Measurements from ENCODE around the gene ARHGAP19.

The ARHGAP19 gene

DNA sequence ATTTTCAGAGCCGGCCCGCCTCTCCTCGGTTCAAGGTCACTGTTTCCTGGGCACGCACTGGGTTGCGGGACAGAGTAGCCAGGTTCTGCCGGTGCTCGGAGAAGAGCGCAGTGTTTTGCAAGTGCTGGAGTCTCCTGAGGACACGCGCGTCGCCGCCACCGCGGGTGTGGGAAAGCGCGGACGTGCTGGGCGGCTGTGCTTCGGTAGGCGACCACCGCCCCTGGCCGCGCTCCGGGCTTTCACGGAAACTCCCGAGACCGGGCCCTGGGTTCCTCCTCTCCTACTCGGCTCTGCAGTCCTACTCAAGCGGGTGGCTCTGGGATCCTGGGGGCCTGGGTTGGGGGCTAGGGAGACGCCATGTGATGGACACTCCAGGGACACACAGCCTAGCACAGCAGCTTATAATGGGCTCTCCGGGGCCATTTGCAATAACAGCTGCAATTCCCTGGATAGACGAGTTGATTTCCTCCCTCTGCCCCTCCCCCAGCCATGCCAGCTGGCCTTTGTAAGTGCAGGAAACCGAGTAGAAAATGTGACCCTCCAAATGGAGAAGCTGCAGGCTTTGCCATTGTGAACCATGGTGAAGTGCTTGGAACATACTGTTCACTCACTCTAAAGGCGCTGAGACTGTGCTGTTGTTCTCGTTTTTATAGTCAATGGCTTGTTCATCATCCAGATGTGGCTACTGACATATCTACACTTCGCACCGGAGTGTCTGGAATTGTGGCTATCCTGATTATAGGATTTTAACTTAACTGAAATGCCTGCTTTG is 28.8 kb upstream of the ARHGAP19 start:
- H2AFZ ChIP-seq (ENCODE audit: low read depth, low read length, severe bottlenecking): no peak overlapping the region
- H3K27me3 ChIP-seq (ENCODE audit: low read length): no peaks in the 10 kb centered on the region
- no peaks in the 10 kb centered on the region for H3K9me3 ChIP-seq (ENCODE audit: insufficient read depth, low read length)
- H3K9ac ChIP-seq (ENCODE audit: low read length): no peak overlapping the region
- H4K20me1 ChIP-seq (ENCODE audit: low read depth, low read length): no peaks in the 10 kb centered on the region
- H3K4me3 ChIP-seq (ENCODE audit: insufficient read depth, low read length, poor library complexity, severe bottlenecking): no peak overlapping the region
- no peak for TF ChIP-seq EZH2phosphoT487 (conservative IDR thresholded peaks at IDR 0.05; ENCODE audit: low read length)
- TF ChIP-seq, protein P1, sequence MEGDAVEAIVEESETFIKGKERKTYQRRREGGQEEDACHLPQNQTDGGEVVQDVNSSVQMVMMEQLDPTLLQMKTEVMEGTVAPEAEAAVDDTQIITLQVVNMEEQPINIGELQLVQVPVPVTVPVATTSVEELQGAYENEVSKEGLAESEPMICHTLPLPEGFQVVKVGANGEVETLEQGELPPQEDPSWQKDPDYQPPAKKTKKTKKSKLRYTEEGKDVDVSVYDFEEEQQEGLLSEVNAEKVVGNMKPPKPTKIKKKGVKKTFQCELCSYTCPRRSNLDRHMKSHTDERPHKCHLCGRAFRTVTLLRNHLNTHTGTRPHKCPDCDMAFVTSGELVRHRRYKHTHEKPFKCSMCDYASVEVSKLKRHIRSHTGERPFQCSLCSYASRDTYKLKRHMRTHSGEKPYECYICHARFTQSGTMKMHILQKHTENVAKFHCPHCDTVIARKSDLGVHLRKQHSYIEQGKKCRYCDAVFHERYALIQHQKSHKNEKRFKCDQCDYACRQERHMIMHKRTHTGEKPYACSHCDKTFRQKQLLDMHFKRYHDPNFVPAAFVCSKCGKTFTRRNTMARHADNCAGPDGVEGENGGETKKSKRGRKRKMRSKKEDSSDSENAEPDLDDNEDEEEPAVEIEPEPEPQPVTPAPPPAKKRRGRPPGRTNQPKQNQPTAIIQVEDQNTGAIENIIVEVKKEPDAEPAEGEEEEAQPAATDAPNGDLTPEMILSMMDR (IDR thresholded peaks at IDR 0.05; ENCODE audit: insufficient read depth, low read length, poor library complexity, severe bottlenecking): no peak
- H3K36me3 ChIP-seq (ENCODE audit: low read length): no peaks in the 10 kb centered on the region
- peak overlapping the region; percentile 79 for H3K4me2 ChIP-seq (ENCODE audit: low read depth, low read length, poor library complexity, severe bottlenecking)
- no peaks in the 10 kb centered on the region for H3K79me2 ChIP-seq (ENCODE audit: insufficient read depth, low read length)
- no peak overlapping the region for H3K27ac ChIP-seq (ENCODE audit: low read depth, low read length)
- 0 out of 2 replicates have a peak, but pooled peaks cover 2% of the 10 kb centered on the region for H3F3A ChIP-seq (ENCODE audit: insufficient read depth)
- no peaks in the 10 kb centered on the region for H3K9me2 ChIP-seq (replicated peaks; ENCODE audit: insufficient read depth, low read length)

DNA sequence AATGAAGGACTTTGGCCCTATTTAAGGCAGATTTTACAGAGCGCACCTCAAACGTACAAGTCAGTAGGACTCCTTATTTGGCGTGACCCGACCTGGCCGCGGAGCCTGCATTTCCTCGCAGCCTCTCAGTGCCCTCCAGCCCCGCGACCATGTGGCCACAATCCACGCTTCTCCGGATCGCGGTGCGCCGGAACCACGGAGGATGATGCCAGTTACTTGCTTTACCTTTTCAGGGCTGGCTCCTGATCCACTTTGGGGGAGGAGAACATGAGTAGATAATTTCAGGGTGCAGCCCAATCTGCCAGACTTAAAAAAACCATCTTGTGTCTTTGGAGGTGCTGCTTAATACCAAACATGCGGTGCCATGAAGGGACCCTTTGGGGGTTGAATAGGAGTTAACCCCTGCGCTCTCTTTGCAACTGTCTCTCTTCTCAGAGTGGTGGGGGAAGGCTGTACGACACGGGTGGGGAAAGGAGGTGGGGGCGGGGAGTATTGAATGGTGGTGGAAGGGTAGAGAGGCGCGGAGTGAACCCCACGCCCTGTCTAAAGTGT is 28.1 kb upstream of the ARHGAP19 start:
- H3K9ac ChIP-seq (ENCODE audit: low read length): peak overlapping the region; percentile 68; the same call in 1 of the 2 replicates
- H3K4me2 ChIP-seq (ENCODE audit: low read depth, low read length, poor library complexity, severe bottlenecking): peak overlapping the region; percentile 79
- H3K27me3 ChIP-seq (ENCODE audit: low read length): no peaks in the 10 kb centered on the region
- H3K9me2 ChIP-seq (replicated peaks; ENCODE audit: insufficient read depth, low read length): no peaks in the 10 kb centered on the region
- peak overlapping the region; percentile 34 for H2AFZ ChIP-seq (ENCODE audit: low read depth, low read length, severe bottlenecking)
- no peaks in the 10 kb centered on the region for H3K36me3 ChIP-seq (ENCODE audit: low read length)
- peak overlapping the region; percentile 76 for H3K4me3 ChIP-seq (ENCODE audit: insufficient read depth, low read length, poor library complexity, severe bottlenecking)
- 0 out of 2 replicates have a peak, but pooled peaks cover 2% of the 10 kb centered on the region for H3F3A ChIP-seq (ENCODE audit: insufficient read depth)
- no peaks in the 10 kb centered on the region for H4K20me1 ChIP-seq (ENCODE audit: low read depth, low read length)
- TF ChIP-seq EZH2phosphoT487 (conservative IDR thresholded peaks at IDR 0.05; ENCODE audit: low read length): no peak
- TF ChIP-seq, protein P1 (IDR thresholded peaks at IDR 0.05; ENCODE audit: insufficient read depth, low read length, poor library complexity, severe bottlenecking): no peak
- H3K27ac ChIP-seq (ENCODE audit: low read depth, low read length): no peak overlapping the region
- no peaks in the 10 kb centered on the region for H3K9me3 ChIP-seq (ENCODE audit: insufficient read depth, low read length)
- no peaks in the 10 kb centered on the region for H3K79me2 ChIP-seq (ENCODE audit: insufficient read depth, low read length)

DNA sequence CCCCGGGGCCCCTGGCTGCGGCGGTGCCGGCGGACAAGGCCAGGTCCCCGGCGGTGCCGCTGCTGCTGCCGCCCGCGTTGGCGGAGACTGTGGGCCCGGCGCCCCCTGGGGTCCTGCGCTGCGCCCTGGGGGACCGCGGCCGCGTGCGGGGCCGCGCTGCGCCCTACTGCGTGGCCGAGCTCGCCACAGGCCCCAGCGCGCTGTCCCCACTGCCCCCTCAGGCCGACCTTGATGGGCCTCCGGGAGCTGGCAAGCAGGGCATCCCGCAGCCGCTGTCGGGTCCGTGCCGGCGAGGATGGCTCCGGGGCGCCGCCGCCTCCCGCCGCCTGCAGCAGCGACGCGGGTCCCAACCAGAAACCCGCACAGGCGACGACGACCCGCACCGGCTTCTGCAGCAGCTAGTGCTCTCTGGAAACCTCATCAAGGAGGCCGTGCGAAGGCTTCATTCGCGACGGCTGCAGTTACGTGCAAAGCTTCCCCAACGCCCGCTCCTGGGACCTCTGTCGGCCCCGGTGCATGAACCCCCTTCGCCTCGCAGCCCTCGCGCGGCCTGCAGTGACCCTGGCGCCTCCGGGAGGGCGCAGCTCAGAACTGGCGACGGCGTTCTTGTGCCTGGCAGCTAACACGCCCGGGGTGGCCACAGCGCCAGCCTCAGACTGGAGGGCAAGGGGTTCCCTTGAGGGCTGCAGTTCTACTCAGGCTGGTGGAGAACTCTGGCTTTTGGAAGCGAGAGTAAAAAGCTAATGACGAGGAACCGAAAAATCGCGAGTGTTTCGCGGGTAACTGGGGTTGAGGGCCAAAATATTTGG is 27.4 kb upstream of the ARHGAP19 start:
- TF ChIP-seq, protein P1 (IDR thresholded peaks at IDR 0.05; ENCODE audit: insufficient read depth, low read length, poor library complexity, severe bottlenecking): no peak
- TF ChIP-seq EZH2phosphoT487 (conservative IDR thresholded peaks at IDR 0.05; ENCODE audit: low read length): 0 out of 2 replicates have a peak, but pooled peaks have one; percentile 48
- Histone ChIP-seq H3K9me2 (replicated peaks; ENCODE audit: insufficient read depth, low read length) (no peaks in the 10 kb centered on the region), H4K20me1 (ENCODE audit: low read depth, low read length) (no peaks in the 10 kb centered on the region), H3K36me3 (ENCODE audit: low read length) (no peaks in the 10 kb centered on the region), H3K27ac (ENCODE audit: low read depth, low read length) (no peak overlapping the region), H3K4me2 (ENCODE audit: low read depth, low read length, poor library complexity, severe bottlenecking) (peak overlapping the region; percentile 79), H3K79me2 (ENCODE audit: insufficient read depth, low read length) (no peaks in the 10 kb centered on the region), H3K4me3 (ENCODE audit: insufficient read depth, low read length, poor library complexity, severe bottlenecking) (peak overlapping the region; percentile 76), H2AFZ (ENCODE audit: low read depth, low read length, severe bottlenecking) (peak overlapping the region; percentile 34), H3F3A (ENCODE audit: insufficient read depth) (0 out of 2 replicates have a peak, but pooled peaks cover 2% of the 10 kb centered on the region), H3K9me3 (ENCODE audit: insufficient read depth, low read length) (no peaks in the 10 kb centered on the region), H3K27me3 (ENCODE audit: low read length) (no peaks in the 10 kb centered on the region), H3K9ac (ENCODE audit: low read length) (peak overlapping the region; percentile 68)
